Measurements from ENCODE around the gene HSPA1A. TPM values are rescaled to one million over a fixed set of nuclear protein-coding genes. Genes with fewer than 3 reads are reported as not detected.
A peak's percentile ranks its signal among the peaks of the same experiment; 100 is the strongest.

Gene HSPA1A
- total and polyA plus RNA-seq, 9 of the 15 experiments (the other 6 are each of a cell fraction or from before 2014, with no cell fraction given): 2.2 to 273 (median 107) TPM

- TF ChIP-seq, protein P1, sequence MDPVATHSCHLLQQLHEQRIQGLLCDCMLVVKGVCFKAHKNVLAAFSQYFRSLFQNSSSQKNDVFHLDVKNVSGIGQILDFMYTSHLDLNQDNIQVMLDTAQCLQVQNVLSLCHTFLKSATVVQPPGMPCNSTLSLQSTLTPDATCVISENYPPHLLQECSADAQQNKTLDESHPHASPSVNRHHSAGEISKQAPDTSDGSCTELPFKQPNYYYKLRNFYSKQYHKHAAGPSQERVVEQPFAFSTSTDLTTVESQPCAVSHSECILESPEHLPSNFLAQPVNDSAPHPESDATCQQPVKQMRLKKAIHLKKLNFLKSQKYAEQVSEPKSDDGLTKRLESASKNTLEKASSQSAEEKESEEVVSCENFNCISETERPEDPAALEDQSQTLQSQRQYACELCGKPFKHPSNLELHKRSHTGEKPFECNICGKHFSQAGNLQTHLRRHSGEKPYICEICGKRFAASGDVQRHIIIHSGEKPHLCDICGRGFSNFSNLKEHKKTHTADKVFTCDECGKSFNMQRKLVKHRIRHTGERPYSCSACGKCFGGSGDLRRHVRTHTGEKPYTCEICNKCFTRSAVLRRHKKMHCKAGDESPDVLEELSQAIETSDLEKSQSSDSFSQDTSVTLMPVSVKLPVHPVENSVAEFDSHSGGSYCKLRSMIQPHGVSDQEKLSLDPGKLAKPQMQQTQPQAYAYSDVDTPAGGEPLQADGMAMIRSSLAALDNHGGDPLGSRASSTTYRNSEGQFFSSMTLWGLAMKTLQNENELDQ (CRISPR knock-in tag; IDR thresholded peaks at IDR 0.05; ENCODE audit: borderline replicate concordance): peak; percentile 29; the same call in 1 of the 2 replicates
- TF ChIP-seq RBM17 (IDR thresholded peaks at IDR 0.05; ENCODE audit: borderline replicate concordance, low read depth, low read length) (no peak), ZEB2 (IDR thresholded peaks at IDR 0.05) (no peak), SIN3A (IDR thresholded peaks at IDR 0.05; ENCODE audit: borderline replicate concordance in 2 of 2, control insufficient read depth in 1 of 2, low read depth in 2 of 2, low read length in 2 of 2) (peak; percentile 97), CREBBP (IDR thresholded peaks at IDR 0.05; ENCODE audit: low read depth, low read length) (no peak), BMI1 (IDR thresholded peaks at IDR 0.05; ENCODE audit: low read length) (peak; percentile 76), DDX20 (tag; IDR thresholded peaks at IDR 0.05; ENCODE audit: low read depth) (no peak), ZNF445 (CRISPR knock-in tag; IDR thresholded peaks at IDR 0.05; ENCODE audit: low read depth) (no peak), ZNF76 (CRISPR knock-in tag; IDR thresholded peaks at IDR 0.05; ENCODE audit: borderline replicate concordance) (peak; percentile 87; the same call in 1 of the 2 replicates), KAT2B (IDR thresholded peaks at IDR 0.05; ENCODE audit: low read depth, low read length) (no peak), NELFE (IDR thresholded peaks at IDR 0.05; ENCODE audit: insufficient read depth, insufficient read length) (peak; percentile 100), RUNX1 (IDR thresholded peaks at IDR 0.05; ENCODE audit: low read depth) (peak; percentile 83), NCOA1 (IDR thresholded peaks at IDR 0.05; ENCODE audit: low read depth) (no peak), ZBED1 (IDR thresholded peaks at IDR 0.05) (peak; percentile 98), E2F4 (CRISPR knock-in tag; IDR thresholded peaks at IDR 0.05; ENCODE audit: low read depth) (peak; percentile 80; the same call in 1 of the 2 replicates), PHB2 (IDR thresholded peaks at IDR 0.05; ENCODE audit: low read depth) (no peak), ZNF551 (CRISPR knock-in tag; IDR thresholded peaks at IDR 0.05) (no peak)
- TF ChIP-seq, protein P2, sequence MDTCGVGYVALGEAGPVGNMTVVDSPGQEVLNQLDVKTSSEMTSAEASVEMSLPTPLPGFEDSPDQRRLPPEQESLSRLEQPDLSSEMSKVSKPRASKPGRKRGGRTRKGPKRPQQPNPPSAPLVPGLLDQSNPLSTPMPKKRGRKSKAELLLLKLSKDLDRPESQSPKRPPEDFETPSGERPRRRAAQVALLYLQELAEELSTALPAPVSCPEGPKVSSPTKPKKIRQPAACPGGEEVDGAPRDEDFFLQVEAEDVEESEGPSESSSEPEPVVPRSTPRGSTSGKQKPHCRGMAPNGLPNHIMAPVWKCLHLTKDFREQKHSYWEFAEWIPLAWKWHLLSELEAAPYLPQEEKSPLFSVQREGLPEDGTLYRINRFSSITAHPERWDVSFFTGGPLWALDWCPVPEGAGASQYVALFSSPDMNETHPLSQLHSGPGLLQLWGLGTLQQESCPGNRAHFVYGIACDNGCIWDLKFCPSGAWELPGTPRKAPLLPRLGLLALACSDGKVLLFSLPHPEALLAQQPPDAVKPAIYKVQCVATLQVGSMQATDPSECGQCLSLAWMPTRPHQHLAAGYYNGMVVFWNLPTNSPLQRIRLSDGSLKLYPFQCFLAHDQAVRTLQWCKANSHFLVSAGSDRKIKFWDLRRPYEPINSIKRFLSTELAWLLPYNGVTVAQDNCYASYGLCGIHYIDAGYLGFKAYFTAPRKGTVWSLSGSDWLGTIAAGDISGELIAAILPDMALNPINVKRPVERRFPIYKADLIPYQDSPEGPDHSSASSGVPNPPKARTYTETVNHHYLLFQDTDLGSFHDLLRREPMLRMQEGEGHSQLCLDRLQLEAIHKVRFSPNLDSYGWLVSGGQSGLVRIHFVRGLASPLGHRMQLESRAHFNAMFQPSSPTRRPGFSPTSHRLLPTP (IDR thresholded peaks at IDR 0.05; ENCODE audit: borderline replicate concordance, extremely low read depth, insufficient read length): no peak
- TF ChIP-seq, protein P3, sequence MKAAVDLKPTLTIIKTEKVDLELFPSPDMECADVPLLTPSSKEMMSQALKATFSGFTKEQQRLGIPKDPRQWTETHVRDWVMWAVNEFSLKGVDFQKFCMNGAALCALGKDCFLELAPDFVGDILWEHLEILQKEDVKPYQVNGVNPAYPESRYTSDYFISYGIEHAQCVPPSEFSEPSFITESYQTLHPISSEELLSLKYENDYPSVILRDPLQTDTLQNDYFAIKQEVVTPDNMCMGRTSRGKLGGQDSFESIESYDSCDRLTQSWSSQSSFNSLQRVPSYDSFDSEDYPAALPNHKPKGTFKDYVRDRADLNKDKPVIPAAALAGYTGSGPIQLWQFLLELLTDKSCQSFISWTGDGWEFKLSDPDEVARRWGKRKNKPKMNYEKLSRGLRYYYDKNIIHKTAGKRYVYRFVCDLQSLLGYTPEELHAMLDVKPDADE (conservative IDR thresholded peaks at IDR 0.05; ENCODE audit: control insufficient read depth, low read depth, low read length): peak; percentile 95
Measured at GRCh38 chr6:31827286-31828079, 12.1 kb downstream of the HSPA1A start, which contains the start of gene HSPA1B (continued).
